Esophagus squamous epithelium (tissue), 4 donors: ENCODE results near the gene ASB13.

ENCODE experiments used
- POLR2A ChIP-seq, 4 donors: fragments of 450-650 bp; IDR thresholded peaks; one replicate each; pipeline ENCODE4 v1.6.1; 2017; ENCODE audit warnings: antibody characterized with exemption in 4 of 4, mild to moderate bottlenecking in 4 of 4, moderate library complexity in 3 of 4
- TF ChIP-seq, protein P1 (sequence below), 6 experiments: fragments of 450-650 bp in 4 of 6; fragments of 200-600 bp in 2 of 6; sonication (generic) in 2 of 6; IDR thresholded peaks; one replicate each; pipeline ENCODE4 v1.5.1; 2016 to 2019; ENCODE audit warnings: antibody characterized with exemption in 6 of 6, mild to moderate bottlenecking in 4 of 6, moderate library complexity in 4 of 6

DNA sequence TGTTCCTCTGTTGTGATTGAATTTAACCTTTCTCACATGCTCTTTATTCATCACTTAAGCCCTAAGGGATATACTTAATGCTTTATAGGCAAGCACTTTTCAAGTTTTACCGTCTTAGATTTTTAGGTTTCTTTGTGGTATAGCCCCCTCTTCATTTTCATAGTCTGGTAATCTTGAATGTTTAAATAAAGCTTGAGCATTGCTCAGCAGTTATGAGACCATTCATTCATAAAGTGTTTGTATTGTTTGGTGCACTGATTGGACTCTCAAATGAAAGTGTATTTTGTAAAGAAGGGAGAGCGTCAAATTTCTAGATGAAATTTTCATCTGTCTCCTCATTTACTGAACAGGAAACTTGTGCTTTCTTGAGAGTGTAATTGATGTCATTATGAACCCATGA lies 43.5 kb upstream of the ASB13 start:
- TF ChIP-seq POLR2A (IDR thresholded peaks at IDR 0.05): no peak
- TF ChIP-seq, protein P1, sequence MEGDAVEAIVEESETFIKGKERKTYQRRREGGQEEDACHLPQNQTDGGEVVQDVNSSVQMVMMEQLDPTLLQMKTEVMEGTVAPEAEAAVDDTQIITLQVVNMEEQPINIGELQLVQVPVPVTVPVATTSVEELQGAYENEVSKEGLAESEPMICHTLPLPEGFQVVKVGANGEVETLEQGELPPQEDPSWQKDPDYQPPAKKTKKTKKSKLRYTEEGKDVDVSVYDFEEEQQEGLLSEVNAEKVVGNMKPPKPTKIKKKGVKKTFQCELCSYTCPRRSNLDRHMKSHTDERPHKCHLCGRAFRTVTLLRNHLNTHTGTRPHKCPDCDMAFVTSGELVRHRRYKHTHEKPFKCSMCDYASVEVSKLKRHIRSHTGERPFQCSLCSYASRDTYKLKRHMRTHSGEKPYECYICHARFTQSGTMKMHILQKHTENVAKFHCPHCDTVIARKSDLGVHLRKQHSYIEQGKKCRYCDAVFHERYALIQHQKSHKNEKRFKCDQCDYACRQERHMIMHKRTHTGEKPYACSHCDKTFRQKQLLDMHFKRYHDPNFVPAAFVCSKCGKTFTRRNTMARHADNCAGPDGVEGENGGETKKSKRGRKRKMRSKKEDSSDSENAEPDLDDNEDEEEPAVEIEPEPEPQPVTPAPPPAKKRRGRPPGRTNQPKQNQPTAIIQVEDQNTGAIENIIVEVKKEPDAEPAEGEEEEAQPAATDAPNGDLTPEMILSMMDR (IDR thresholded peaks at IDR 0.05): no peak
